WERI-Rb-1 (cell line): ENCODE measurements around the gene NECTIN4.

Experiments used
- DNase-seq: peaks from one replicate; pipeline ENCODE4 v3.0.0-alpha.2; 2020
- H3K27ac ChIP-seq: fragments of 250-450 bp; sonication (Bioruptor Pico); 2 replicates; pipeline ENCODE4 v1.5.1; 2020; ENCODE audit warnings: mild to moderate bottlenecking, moderate library complexity
- H3K27me3 ChIP-seq: fragments of 250-450 bp; sonication (Bioruptor Pico); 2 replicates; pipeline ENCODE4 v1.5.1; 2021; ENCODE audit warnings: mild to moderate bottlenecking, low read depth, moderate library complexity; ENCODE audit not compliant: insufficient read depth, severe bottlenecking
- H3K36me3 ChIP-seq: fragments of 250-450 bp; sonication (Bioruptor Pico); 2 replicates; pipeline ENCODE4 v1.5.1; 2020; ENCODE audit warnings: mild to moderate bottlenecking, moderate library complexity
- H3K4me3 ChIP-seq: 2 replicates; pipeline ENCODE4 v1.5.1; 2011; ENCODE audit warnings: low read depth, mild to moderate bottlenecking, control low read depth, low read length
- H3K9me3 ChIP-seq: fragments of 250-450 bp; sonication (Bioruptor Pico); 2 replicates; pipeline ENCODE4 v1.5.1; 2021; ENCODE audit warnings: mild to moderate bottlenecking, moderate library complexity; ENCODE audit not compliant: severe bottlenecking
- CTCF ChIP-seq: IDR thresholded peaks from 2 replicates; pipeline ENCODE4 v1.5.1; 2011; ENCODE audit warnings: low read depth, mild to moderate bottlenecking, control low read depth, inconsistent platforms, low read length

Gene NECTIN4

GRCh38 chr1:161039546-161039945, 49.8 kb downstream of the NECTIN4 start:
- Histone ChIP-seq H3K4me3 (no peak overlapping the region), H3K9me3 (no peaks in the 10 kb centered on the region), H3K27ac (no peak overlapping the region), H3K27me3 (no peaks in the 10 kb centered on the region), H3K36me3 (peaks cover 50% of the 10 kb centered on the region)
- DNase-seq = no peak
- TF ChIP-seq CTCF = no peak

- no peaks in the 10 kb centered on the region for H3K9me3 ChIP-seq
- no peak for DNase-seq
- H3K27ac ChIP-seq = peak overlapping the region; percentile 62
- TF ChIP-seq CTCF = no peak
- H3K36me3 ChIP-seq = peaks cover 50% of the 10 kb centered on the region
- no peaks in the 10 kb centered on the region for H3K27me3 ChIP-seq
- peak overlapping the region; percentile 84 for H3K4me3 ChIP-seq
These were observed 50.2 kb downstream of the NECTIN4 start for GRCh38 chr1:161039154-161039545.

- Histone ChIP-seq H3K9me3 (no peaks in the 10 kb centered on the region), H3K27ac (peak within 1 kb of the TSS; percentile 62), H3K4me3 (peak within 1 kb of the TSS; percentile 84), H3K36me3 (peaks cover 50% of the 10 kb centered on the region), H3K27me3 (no peaks in the 10 kb centered on the region)
- DNase-seq = peak; percentile 82
- TF ChIP-seq CTCF = no peak; the same call in 1 of the 2 replicates
These were observed 50.7 kb downstream of the NECTIN4 start, which contains the start of gene TSTD1 for GRCh38 chr1:161038523-161039153. Gene TSTD1, minus strand, starts transcription at chr1:161038964. Its CDS starts 75 bp downstream, at chr1:161038889.

GRCh38 chr1:161037661-161038522, 51.5 kb downstream of the NECTIN4 start:
- no peak for TF ChIP-seq CTCF
- Histone ChIP-seq H3K27me3 (no peaks in the 10 kb centered on the region), H3K9me3 (no peaks in the 10 kb centered on the region), H3K27ac (peak overlapping the region; percentile 62; the same call in 1 of the 2 replicates), H3K36me3 (peaks cover 45% of the 10 kb centered on the region), H3K4me3 (peak overlapping the region; percentile 84)
- no peak for DNase-seq

- Histone ChIP-seq H3K4me3 (no peak overlapping the region), H3K27ac (no peak overlapping the region), H3K27me3 (no peaks in the 10 kb centered on the region), H3K9me3 (peaks cover 5% of the 10 kb centered on the region), H3K36me3 (peaks cover 8% of the 10 kb centered on the region)
- TF ChIP-seq CTCF = no peak
- no peak for DNase-seq
These were observed 55.6 kb downstream of the NECTIN4 start for GRCh38 chr1:161033751-161034150.
